Measurements from ENCODE around the gene GPHN. TPM values are rescaled to one million over a fixed set of nuclear protein-coding genes. Genes with fewer than 3 reads are reported as not detected.

The GPHN gene
- polyA plus RNA-seq, 1 donor (not counting 4 experiments of a cell fraction or from before 2014, with no cell fraction given), result 17.6 TPM

DNA sequence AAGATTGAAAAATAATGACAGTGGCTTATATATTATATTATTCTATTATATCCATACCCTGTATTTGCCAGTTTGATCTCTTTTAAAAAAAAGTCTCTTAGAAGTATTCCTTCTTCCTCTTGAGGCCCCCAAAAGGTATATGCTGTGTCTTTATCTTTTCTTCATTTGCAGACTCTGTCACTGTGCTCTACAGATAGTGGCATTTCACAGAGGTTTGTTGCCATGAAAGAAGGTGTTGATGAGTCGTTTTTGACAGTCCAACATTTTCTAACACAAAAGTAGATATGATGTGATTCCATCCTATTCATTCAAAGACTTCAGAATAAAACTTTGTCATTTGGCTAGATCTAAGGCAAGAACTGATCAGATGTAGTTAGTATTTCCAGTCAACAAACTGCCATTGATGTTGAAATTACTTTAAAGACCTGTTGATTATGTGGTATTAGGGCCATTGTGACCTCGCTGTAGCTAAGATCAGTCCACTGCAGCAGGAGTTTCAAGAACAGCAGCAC lies 22.0 kb upstream of the GPHN start, which contains the start of gene CCDC196:
Gene CCDC196, plus strand, starts transcription at position 462 of the 512 bp plus-strand sequence. CDS start 132 bp downstream, outside the sequence.
- no peak within 1 kb of the TSS for H3K4me2 ChIP-seq (ENCODE audit: control insufficient read depth, extremely low read depth, insufficient read depth, low read depth, low read length)
- no peaks in the 10 kb centered on the region for H3K9me3 ChIP-seq (ENCODE audit: control insufficient read depth, low read depth, low read length)
- no peaks in the 10 kb centered on the region for H3K27me3 ChIP-seq (ENCODE audit: control insufficient read depth, extremely low read depth, insufficient read depth, low read length)
- H3K4me3 ChIP-seq (ENCODE audit: control insufficient read depth in 2 of 3, extremely low read depth in 1 of 3, insufficient read depth in 2 of 3, low read depth in 1 of 3, low read length in 3 of 3), result no peak within 1 kb of the TSS
- H3K27ac ChIP-seq (ENCODE audit: control insufficient read depth, insufficient read depth, low read length), result no peak within 1 kb of the TSS
- no peak for DNase-seq (ENCODE audit: low read depth, low spot score)
- no peak for FAIRE-seq
- no peaks in the 10 kb centered on the region for H4K20me1 ChIP-seq (ENCODE audit: control insufficient read depth, extremely low read depth, insufficient read depth, low read length)
- no peaks in the 10 kb centered on the region for H3K4me1 ChIP-seq (ENCODE audit: control insufficient read depth, extremely low read depth, insufficient read depth, low read length)
- H3K79me2 ChIP-seq (ENCODE audit: control insufficient read depth, insufficient read depth, low read length), result no peaks in the 10 kb centered on the region
- H3K9ac ChIP-seq (ENCODE audit: control insufficient read depth, extremely low read depth, insufficient read depth, low read length), result no peak within 1 kb of the TSS
- dilution Hi-C loops (cut with MboI; ENCODE audit: extremely low pct_ligation_motif_present, low sequenced_read_pairs), result no loop called here
- TF ChIP-seq, protein P1, sequence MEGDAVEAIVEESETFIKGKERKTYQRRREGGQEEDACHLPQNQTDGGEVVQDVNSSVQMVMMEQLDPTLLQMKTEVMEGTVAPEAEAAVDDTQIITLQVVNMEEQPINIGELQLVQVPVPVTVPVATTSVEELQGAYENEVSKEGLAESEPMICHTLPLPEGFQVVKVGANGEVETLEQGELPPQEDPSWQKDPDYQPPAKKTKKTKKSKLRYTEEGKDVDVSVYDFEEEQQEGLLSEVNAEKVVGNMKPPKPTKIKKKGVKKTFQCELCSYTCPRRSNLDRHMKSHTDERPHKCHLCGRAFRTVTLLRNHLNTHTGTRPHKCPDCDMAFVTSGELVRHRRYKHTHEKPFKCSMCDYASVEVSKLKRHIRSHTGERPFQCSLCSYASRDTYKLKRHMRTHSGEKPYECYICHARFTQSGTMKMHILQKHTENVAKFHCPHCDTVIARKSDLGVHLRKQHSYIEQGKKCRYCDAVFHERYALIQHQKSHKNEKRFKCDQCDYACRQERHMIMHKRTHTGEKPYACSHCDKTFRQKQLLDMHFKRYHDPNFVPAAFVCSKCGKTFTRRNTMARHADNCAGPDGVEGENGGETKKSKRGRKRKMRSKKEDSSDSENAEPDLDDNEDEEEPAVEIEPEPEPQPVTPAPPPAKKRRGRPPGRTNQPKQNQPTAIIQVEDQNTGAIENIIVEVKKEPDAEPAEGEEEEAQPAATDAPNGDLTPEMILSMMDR (optimal IDR thresholded peaks at IDR 0.05 in 1 of 3, IDR thresholded peaks at IDR 0.05 in 1 of 3, conservative IDR thresholded peaks at IDR 0.05 in 1 of 3; ENCODE audit: extremely low read depth in 1 of 3, insufficient read depth in 2 of 3, low read length in 3 of 3), result no peak
- TF ChIP-seq EZH2 (IDR thresholded peaks at IDR 0.05; ENCODE audit: low read length), result no peak
- H2AFZ ChIP-seq (ENCODE audit: control insufficient read depth, low read length), result no peak within 1 kb of the TSS
- no peaks in the 10 kb centered on the region for H3K36me3 ChIP-seq (ENCODE audit: control insufficient read depth in 2 of 2, extremely low read depth in 1 of 2, insufficient read depth in 2 of 2, low read length in 2 of 2)
- no peaks in the 10 kb centered on the region for H3K9me1 ChIP-seq (ENCODE audit: control insufficient read depth, extremely low read depth, insufficient read depth, low read length)

DNA sequence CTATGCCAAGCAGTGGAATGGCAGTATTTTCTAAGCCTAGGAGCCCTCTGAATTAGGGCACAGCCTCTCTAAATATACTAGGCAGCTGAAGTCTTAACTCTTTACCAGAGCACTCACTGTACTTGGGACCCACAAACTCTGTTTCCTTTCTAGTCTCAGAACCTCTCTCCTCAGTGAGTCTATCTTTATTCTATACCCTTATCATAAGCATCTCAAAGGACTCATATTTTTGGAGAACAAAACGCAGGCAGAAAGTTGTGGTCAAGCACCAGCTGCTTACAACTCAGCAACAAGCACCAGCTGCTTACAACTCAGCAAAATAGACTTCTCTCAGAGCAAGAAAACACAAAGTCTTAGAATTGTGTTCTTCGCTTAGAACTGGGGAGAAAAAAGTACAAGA lies 20.8 kb upstream of the GPHN start:
- H3K9me1 ChIP-seq (ENCODE audit: control insufficient read depth, extremely low read depth, insufficient read depth, low read length), result no peaks in the 10 kb centered on the region
- no peak overlapping the region for H3K27ac ChIP-seq (ENCODE audit: control insufficient read depth, insufficient read depth, low read length)
- no peaks in the 10 kb centered on the region for H3K4me1 ChIP-seq (ENCODE audit: control insufficient read depth, extremely low read depth, insufficient read depth, low read length)
- H3K4me2 ChIP-seq (ENCODE audit: control insufficient read depth, extremely low read depth, insufficient read depth, low read depth, low read length), result no peak overlapping the region
- H3K27me3 ChIP-seq (ENCODE audit: control insufficient read depth, extremely low read depth, insufficient read depth, low read length), result no peaks in the 10 kb centered on the region
- FAIRE-seq, result no peak
- H3K79me2 ChIP-seq (ENCODE audit: control insufficient read depth, insufficient read depth, low read length), result no peaks in the 10 kb centered on the region
- no peak for DNase-seq (ENCODE audit: low read depth, low spot score)
- H3K9ac ChIP-seq (ENCODE audit: control insufficient read depth, extremely low read depth, insufficient read depth, low read length), result no peak overlapping the region
- no peaks in the 10 kb centered on the region for H4K20me1 ChIP-seq (ENCODE audit: control insufficient read depth, extremely low read depth, insufficient read depth, low read length)
- no peaks in the 10 kb centered on the region for H3K36me3 ChIP-seq (ENCODE audit: control insufficient read depth in 2 of 2, extremely low read depth in 1 of 2, insufficient read depth in 2 of 2, low read length in 2 of 2)
- dilution Hi-C loops (cut with MboI; ENCODE audit: extremely low pct_ligation_motif_present, low sequenced_read_pairs), result no loop called here
- H2AFZ ChIP-seq (ENCODE audit: control insufficient read depth, low read length), result no peak overlapping the region
- no peak for TF ChIP-seq EZH2 (IDR thresholded peaks at IDR 0.05; ENCODE audit: low read length)
- TF ChIP-seq, protein P1 (optimal IDR thresholded peaks at IDR 0.05 in 1 of 3, IDR thresholded peaks at IDR 0.05 in 1 of 3, conservative IDR thresholded peaks at IDR 0.05 in 1 of 3; ENCODE audit: extremely low read depth in 1 of 3, insufficient read depth in 2 of 3, low read length in 3 of 3), result no peak
- no peaks in the 10 kb centered on the region for H3K9me3 ChIP-seq (ENCODE audit: control insufficient read depth, low read depth, low read length)
- H3K4me3 ChIP-seq (ENCODE audit: control insufficient read depth in 2 of 3, extremely low read depth in 1 of 3, insufficient read depth in 2 of 3, low read depth in 1 of 3, low read length in 3 of 3), result no peak overlapping the region
